Transverse colon (tissue), 4 donors: ENCODE results near the gene DSCAM. TPM values are rescaled to one million over a fixed set of nuclear protein-coding genes. Genes with fewer than 3 reads are reported as not detected.

Experiments
- DNase-seq: peaks from one replicate; pipeline ENCODE4 v3.0.0-alpha.2; 2019
- H3K27ac ChIP-seq, 4 donors: fragments of 200-600 bp; sonication (generic); 2 replicates each; pipeline ENCODE4 v1.5.1; 2016 to 2018; ENCODE audit warnings: inconsistent platforms in 4 of 4
- H3K27me3 ChIP-seq: fragments of 200-600 bp; sonication (generic); 2 replicates; pipeline ENCODE4 v1.5.1; 2017; ENCODE audit warnings: inconsistent platforms
- H3K36me3 ChIP-seq, 4 donors: fragments of 200-600 bp; sonication (generic); 2 replicates each; pipeline ENCODE4 v1.5.1; 2017 to 2019; ENCODE audit warnings: inconsistent platforms in 4 of 4
- H3K4me1 ChIP-seq, 4 donors: fragments of 200-600 bp; sonication (generic); 2 replicates each; pipeline ENCODE4 v1.5.1; 2017 to 2020; ENCODE audit warnings: inconsistent platforms in 4 of 4
- H3K4me3 ChIP-seq, 4 donors: fragments of 200-600 bp; sonication (generic); 1 replicate in 1 of 4; 2 replicates in 3 of 4; pipeline versions ENCODE4 v1.5.1 to v1.6.1; 2017 to 2019; ENCODE audit warnings: inconsistent platforms in 4 of 4
- H3K9me3 ChIP-seq, 2 donors: fragments of 200-600 bp; sonication (generic); 2 replicates each; pipeline ENCODE4 v1.5.1; 2017 to 2019; ENCODE audit warnings: inconsistent platforms in 2 of 2
- CTCF ChIP-seq, 5 experiments: fragments of 200-600 bp in 3 of 5; fragments of 450-650 bp in 2 of 5; sonication (generic) in 3 of 5; IDR thresholded peaks; 1 replicate in 2 of 5; 2 replicates in 3 of 5; pipeline ENCODE4 v1.5.1; 2016 to 2017; ENCODE audit warnings: antibody characterized with exemption in 5 of 5, inconsistent platforms in 3 of 5, mild to moderate bottlenecking in 2 of 5, moderate library complexity in 1 of 5
- EP300 ChIP-seq: sonication (generic); formaldehyde crosslinking; IDR thresholded peaks from one replicate; pipeline ENCODE4 v1.6.1; 2017; ENCODE audit warnings: antibody characterized with exemption, low read depth
- POLR2A ChIP-seq: fragments of 450-650 bp; IDR thresholded peaks from one replicate; pipeline ENCODE4 v1.6.1; 2016; ENCODE audit warnings: antibody characterized with exemption, mild to moderate bottlenecking, moderate library complexity
- POLR2AphosphoS5 ChIP-seq, 3 donors: sonication (generic); formaldehyde crosslinking; IDR thresholded peaks; one replicate each; pipeline ENCODE4 v1.6.1; 2016; ENCODE audit warnings: antibody characterized with exemption in 3 of 3
- WGBS, 2 donors: methylation state at CpG; one replicate each; pipeline ENCODE4 v1.1.5; 2018; ENCODE audit warnings: low coverage in 1 of 2; 5-methylcytosine and 5-hydroxymethylcytosine counted together
- in situ Hi-C, 4 donors: fragments of 200-750 bp; cut with MboI; loops; one replicate each; pipeline versions ENCODE4 v1.15.0 to v1.15.1; 2017; ENCODE audit warnings: low sequenced_read_pairs in 3 of 4, low pct_ligation_motif_present in 1 of 4, low pct_unique_long_range_greater_than_20kb in 1 of 4
- intact Hi-C: fragments of 100-400 bp; cut with DNase I; formaldehyde crosslinking; loops from one replicate; pipeline ENCODE4 v1.15.1; 2023; ENCODE audit warnings: low total_unique reads
- total RNA-seq, 4 donors: library from RNA; depleted of rRNA; stranded (reverse); fragments of >200 nt; gene quantifications; one replicate each; pipeline ENCODE4 v1.1.0, GENCODE V29; 2016

DSCAM gene
- total RNA-seq, 4 donors from 2014 or later = 0.16 TPM; not detected in 3

GRCh38 chr21:40882192-40882915 is 35.4 kb upstream of the DSCAM start:
- 81 to 86% methylated on average over 7 of the region's 7 CpGs for WGBS, 2 donors
- Histone ChIP-seq H3K27me3 (no peaks in the 10 kb centered on the region), H3K4me3 (no peak overlapping the region), H3K36me3 (no peaks in the 10 kb centered on the region), H3K4me1 (no peaks in the 10 kb centered on the region), H3K9me3 (no peaks in the 10 kb centered on the region), H3K27ac (no peak overlapping the region)
- intact Hi-C loops (no loop called here), in situ Hi-C loops (no loop called here)
- DNase-seq = no peak
- TF ChIP-seq EP300 = no peak
- no peak for TF ChIP-seq CTCF (IDR thresholded peaks at IDR 0.05)
- no peak for TF ChIP-seq POLR2AphosphoS5 (IDR thresholded peaks at IDR 0.05)
- no peak for TF ChIP-seq POLR2A

- intact Hi-C loops (no loop called here), in situ Hi-C loops (no loop called here)
- WGBS, 2 donors = 73 to 80% methylated on average over 1 to 2 of the region's 2 CpGs
- H3K36me3 ChIP-seq = no peaks in the 10 kb centered on the region
- no peaks in the 10 kb centered on the region for H3K27me3 ChIP-seq
- H3K27ac ChIP-seq = no peak overlapping the region
- no peaks in the 10 kb centered on the region for H3K4me1 ChIP-seq
- TF ChIP-seq POLR2A (no peak), CTCF (IDR thresholded peaks at IDR 0.05) (no peak), POLR2AphosphoS5 (IDR thresholded peaks at IDR 0.05) (no peak), EP300 (no peak)
- H3K9me3 ChIP-seq = no peaks in the 10 kb centered on the region
- no peak for DNase-seq
- H3K4me3 ChIP-seq = no peak overlapping the region
These were observed 34.8 kb upstream of the DSCAM start for GRCh38 chr21:40881767-40882166.

GRCh38 chr21:40871099-40871498 is 24.1 kb upstream of the DSCAM start:
- no peak for TF ChIP-seq POLR2AphosphoS5 (IDR thresholded peaks at IDR 0.05)
- Histone ChIP-seq H3K36me3 (no peaks in the 10 kb centered on the region), H3K4me1 (no peaks in the 10 kb centered on the region), H3K27ac (no peak overlapping the region), H3K4me3 (no peak overlapping the region), H3K27me3 (no peaks in the 10 kb centered on the region), H3K9me3 (peaks cover 0 to 5% of the 10 kb centered on the region in 2 donors)
- no peak for DNase-seq
- WGBS, 2 donors = 88 to 93% methylated on average over 1 of the region's 1 CpG
- intact Hi-C loops (no loop called here), in situ Hi-C loops (no loop called here)

- Histone ChIP-seq H3K36me3 (no peaks in the 10 kb centered on the region), H3K4me3 (no peak overlapping the region), H3K27me3 (no peaks in the 10 kb centered on the region), H3K9me3 (no peaks in the 10 kb centered on the region), H3K27ac (no peak overlapping the region), H3K4me1 (no peaks in the 10 kb centered on the region)
- TF ChIP-seq POLR2AphosphoS5 (IDR thresholded peaks at IDR 0.05) = no peak
- no peak for TF ChIP-seq POLR2A
- TF ChIP-seq CTCF (IDR thresholded peaks at IDR 0.05) = no peak
- TF ChIP-seq EP300 = no peak
- WGBS, 2 donors = 90 to 93% methylated on average over 3 to 4 of the region's 4 CpGs
- no peak for DNase-seq
- intact Hi-C loops (no loop called here), in situ Hi-C loops (no loop called here)
These were observed 16.9 kb upstream of the DSCAM start for GRCh38 chr21:40863839-40864238.

- Histone ChIP-seq H3K27ac (no peak overlapping the region), H3K27me3 (no peaks in the 10 kb centered on the region), H3K36me3 (no peaks in the 10 kb centered on the region), H3K4me3 (no peak overlapping the region), H3K9me3 (no peaks in the 10 kb centered on the region), H3K4me1 (no peaks in the 10 kb centered on the region)
- TF ChIP-seq POLR2AphosphoS5 (IDR thresholded peaks at IDR 0.05) (no peak), POLR2A (no peak), CTCF (IDR thresholded peaks at IDR 0.05) (no peak), EP300 (no peak)
- intact Hi-C loops (no loop called here), in situ Hi-C loops (no loop called here)
- DNase-seq = no peak
These were observed 11.6 kb upstream of the DSCAM start for GRCh38 chr21:40858517-40858916.
